IPS-18c (cell line): ENCODE measurements around the gene ADAT3.
A peak's percentile ranks its signal among the peaks of the same experiment; 100 is the strongest.
"Not testable (repeated sequence)": the region's sequence is repeated elsewhere in the genome, so short reads cannot be mapped to it uniquely, and the experiment has no call there.

Experiments used
- H3K4me3 ChIP-seq: 2 replicates; pipeline ENCODE4 v1.7.0; 2013; ENCODE audit warnings: low read depth, mild to moderate bottlenecking, low read length, moderate library complexity; ENCODE audit not compliant: insufficient read depth
- H3K9me3 ChIP-seq: one replicate; pipeline ENCODE4 v1.6.1; 2013; ENCODE audit warnings: mild to moderate bottlenecking, low read length, moderate library complexity; ENCODE audit not compliant: control insufficient read depth, insufficient read depth

Gene ADAT3

DNA sequence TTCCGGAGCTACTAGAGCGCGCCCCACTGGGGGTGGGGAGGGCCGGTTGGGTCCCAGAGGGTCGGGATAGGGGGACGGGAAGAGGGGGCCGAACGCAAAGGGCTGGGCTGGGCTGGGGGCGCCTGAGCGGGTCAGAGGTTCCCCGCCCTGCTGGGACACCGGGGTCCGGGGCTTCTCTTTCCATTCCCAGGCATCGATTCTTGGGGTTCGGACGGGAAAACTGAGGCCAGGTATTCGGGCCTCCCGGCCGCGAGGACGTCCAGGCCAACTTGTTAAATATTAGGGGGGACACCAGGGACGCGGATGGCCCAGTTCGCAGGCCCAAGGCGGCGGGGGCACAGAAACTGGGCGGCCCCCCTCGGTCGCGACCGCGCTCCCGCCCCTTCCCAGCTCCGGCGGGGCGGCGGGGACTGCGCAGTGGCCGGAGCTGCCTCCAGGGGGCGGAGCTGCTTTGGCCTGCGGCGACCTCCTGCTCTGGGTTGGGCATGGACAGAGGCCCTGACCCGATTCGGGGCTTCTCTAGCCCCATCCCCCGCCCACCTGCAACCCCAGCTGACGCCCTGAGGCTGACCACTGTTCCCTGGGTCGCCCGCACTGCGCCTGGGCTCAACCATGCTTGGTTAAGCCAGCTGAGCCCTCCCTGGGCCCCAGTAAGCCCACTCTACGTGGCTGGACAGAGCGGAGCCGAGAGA lies 40.6 kb upstream of the ADAT3 start:
- H3K4me3 ChIP-seq = peak overlapping the region; percentile 76
- no peaks in the 10 kb centered on the region for H3K9me3 ChIP-seq

GRCh38 chr19:1865172-1866010 lies 39.8 kb upstream of the ADAT3 start:
- H3K9me3 ChIP-seq = no peaks in the 10 kb centered on the region
- H3K4me3 ChIP-seq = peak overlapping the region; percentile 76

GRCh38 chr19:1866693-1867348 lies 38.4 kb upstream of the ADAT3 start:
- no peak overlapping the region for H3K4me3 ChIP-seq
- no peaks in the 10 kb centered on the region for H3K9me3 ChIP-seq

DNA sequence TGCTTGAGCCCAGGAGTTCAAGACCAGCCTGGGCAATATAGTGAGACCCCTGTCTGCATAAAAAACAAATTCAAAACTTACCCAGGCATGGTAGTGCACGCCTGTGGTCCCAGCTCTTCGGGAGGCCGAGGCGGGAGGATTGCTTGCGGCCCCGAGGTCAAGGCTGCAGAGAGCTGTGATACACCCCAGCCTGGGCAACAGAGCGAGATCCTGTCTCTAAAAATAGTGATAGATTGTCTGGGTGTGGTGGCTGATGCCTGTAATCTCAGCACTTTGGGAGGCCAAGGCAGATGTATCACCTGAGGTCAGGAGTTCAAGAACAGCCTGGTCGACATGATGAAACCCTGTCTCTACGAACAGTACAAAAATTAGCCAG lies 37.9 kb upstream of the ADAT3 start:
- Histone ChIP-seq H3K4me3 (no peak overlapping the region), H3K9me3 (no peaks in the 10 kb centered on the region)

DNA sequence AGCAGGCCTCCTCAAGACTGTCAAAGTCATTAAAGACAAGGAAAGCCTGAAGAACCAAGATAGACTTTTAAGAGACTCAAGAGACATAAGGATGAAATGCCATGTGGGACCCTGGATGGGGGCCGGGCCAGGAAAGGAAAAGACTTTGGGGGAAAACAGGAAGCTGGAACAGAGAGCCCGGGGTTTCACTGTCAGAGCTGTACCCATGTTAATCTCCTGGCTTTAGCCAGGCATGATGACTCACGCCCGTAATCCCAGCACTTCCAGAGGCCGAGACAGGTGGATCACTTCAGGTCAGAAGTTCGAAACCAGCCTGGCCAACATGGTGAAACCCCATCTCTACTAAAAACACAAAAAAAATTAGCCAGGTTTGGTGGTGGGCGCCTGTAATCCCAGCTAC lies 36.2 kb upstream of the ADAT3 start:
- H3K9me3 ChIP-seq = no peaks in the 10 kb centered on the region
- no peak overlapping the region for H3K4me3 ChIP-seq

GRCh38 chr19:1871140-1871597 lies 34.0 kb upstream of the ADAT3 start:
- Histone ChIP-seq H3K9me3 (no peaks in the 10 kb centered on the region), H3K4me3 (no peak overlapping the region)

GRCh38 chr19:1871630-1872029 lies 33.6 kb upstream of the ADAT3 start:
- H3K4me3 ChIP-seq = no peak overlapping the region
- H3K9me3 ChIP-seq = no peaks in the 10 kb centered on the region

DNA sequence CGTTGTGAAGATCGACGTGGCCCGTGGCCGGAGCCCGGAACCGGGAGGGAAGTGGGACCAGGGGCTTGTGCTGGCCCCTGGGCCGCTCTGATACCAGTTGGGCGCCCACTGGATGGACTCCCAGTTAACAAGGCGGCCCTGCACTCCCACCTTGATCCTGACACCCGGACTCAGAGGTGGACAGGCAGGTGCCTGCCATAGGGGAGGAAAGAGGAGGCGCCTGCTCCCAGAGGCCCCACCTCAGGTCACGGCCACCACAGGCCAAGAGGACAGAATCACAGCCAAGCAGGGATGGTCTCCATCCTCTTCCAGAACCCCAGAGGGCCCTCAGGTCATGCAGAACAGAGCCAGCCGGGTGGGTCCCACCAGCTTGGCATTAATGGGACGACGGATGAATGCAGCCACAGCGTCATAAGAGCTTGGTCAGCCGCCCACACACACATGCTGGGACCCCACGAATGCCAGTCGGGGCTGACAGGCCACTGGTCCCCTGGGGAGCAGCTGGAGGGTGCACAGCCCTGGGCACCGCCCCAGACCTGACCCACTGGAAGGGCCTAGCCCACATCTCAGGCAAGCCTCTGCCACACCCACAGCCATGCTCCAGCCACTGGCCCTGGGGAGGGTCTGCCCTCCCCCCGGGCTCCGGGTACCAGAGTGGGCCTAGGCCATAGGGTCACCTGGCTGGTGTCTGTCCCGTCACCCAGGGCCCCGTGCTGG lies 32.2 kb upstream of the ADAT3 start:
- Histone ChIP-seq H3K4me3 (no peak overlapping the region), H3K9me3 (no peaks in the 10 kb centered on the region)

DNA sequence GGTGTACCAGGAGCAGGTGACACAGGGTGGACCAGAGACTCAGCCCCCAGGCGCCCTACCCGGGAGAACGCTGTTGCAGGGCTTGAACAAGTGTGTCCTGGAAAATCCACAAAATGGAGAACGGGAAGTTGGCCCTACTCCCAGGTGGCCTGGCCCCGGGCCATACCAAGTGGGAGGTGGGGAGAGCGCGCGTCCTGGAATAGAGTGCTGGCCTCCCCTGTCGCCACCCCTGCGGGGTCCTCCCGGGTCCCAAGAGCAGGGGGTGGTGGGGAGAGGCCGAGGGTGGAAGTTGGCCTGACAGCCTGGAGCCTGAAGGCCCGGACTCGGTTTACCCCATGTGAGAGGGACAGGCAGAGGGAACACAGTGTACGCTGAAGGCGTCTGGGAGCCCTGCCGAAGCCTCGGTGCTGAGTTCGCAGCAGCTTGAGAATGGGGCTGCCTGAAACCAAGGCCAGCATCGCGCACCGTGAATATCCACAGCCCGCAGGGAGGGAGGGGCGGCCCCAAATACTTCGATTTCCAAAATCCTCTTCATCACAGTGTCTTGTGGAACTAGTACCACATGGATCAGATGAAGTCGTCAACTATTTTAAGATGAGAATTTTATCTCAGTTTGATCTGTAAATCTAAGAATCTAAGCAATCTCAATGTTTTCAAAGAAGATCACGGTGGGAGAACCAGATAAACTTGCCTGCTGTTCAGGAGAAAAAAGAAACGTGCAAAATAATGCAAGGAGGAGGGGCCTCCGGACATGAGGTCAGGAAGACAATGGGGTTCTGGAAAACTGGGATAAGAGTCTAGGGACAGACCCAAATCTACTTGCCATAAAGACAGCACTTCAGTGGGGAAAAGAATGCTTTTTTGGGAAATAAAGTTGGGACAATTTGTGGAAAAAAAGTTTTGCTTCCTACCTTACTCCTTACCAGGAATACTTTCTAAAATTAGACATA lies 31.4 kb upstream of the ADAT3 start:
- Histone ChIP-seq H3K4me3 (no peak overlapping the region), H3K9me3 (no peaks in the 10 kb centered on the region)

- H3K4me3 ChIP-seq = peak overlapping the region; percentile 98
- H3K9me3 ChIP-seq = no peaks in the 10 kb centered on the region
Measured at GRCh38 chr19:1874554-1875185, 30.5 kb upstream of the ADAT3 start.

DNA sequence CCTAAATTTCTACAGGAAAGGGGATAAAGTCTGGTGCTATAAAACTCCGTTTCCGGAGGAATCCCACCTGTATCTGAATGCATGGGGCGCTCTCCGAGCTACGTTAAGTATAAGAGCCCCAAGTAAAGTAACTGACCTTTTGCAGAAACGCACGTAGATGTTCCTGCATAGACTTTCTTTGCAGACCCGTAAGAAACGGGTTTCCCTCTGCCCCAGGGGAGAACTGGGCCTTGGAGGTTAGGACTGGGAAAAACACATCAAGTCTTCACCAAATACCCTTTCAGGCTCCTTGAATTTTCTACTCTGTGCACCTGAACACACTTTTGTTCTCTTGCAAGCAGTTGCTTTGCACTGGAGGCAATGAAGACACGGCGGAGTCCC lies 29.9 kb upstream of the ADAT3 start:
- not testable (repeated sequence) for H3K9me3 ChIP-seq
- H3K4me3 ChIP-seq = peak overlapping the region; percentile 98

GRCh38 chr19:1875646-1876495 lies 29.3 kb upstream of the ADAT3 start:
- no peaks in the 10 kb centered on the region for H3K9me3 ChIP-seq
- peak overlapping the region; percentile 98 for H3K4me3 ChIP-seq

DNA sequence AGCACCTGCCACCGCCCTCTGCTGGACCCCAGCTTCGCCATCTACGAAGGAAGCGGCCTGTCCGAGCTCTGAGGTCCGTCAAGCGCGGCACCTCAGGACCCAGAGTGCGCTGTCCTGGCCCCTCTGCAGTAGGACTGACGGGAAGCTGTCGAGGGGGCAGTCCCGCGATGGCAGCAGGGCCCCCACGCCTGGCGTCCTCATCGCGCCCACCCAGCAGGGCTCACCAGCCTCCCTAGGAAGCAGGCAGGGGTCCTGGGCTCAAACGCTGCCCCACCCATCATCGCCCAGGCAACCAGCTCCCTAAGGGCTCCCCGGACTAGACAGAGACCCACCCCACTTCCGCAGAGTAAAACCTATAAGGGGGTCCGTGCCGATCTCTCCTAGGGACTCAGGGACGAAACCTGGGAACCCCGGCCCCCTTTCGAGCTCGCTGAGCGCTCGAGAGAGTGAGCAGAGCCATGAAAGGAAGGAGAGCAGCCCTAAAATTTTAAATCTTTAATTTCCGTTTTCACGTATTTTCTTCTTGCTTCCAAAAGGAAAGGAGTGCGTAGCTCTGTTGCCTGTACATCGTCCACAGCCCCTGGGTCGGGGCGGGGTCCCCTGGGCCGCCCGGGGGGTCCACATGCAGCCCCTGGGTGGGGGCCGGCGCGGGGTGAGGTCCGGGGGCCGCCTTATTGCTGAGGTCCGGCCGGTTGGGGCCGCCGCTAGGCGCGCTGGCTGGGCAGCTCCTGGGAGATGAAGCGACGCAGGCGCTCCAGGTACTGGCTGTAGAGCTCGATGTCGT lies 28.5 kb upstream of the ADAT3 start:
- not testable (repeated sequence) for H3K9me3 ChIP-seq
- peak overlapping the region; percentile 98 for H3K4me3 ChIP-seq

- not testable (repeated sequence) for H3K4me3 ChIP-seq, H3K9me3 ChIP-seq
Measured at GRCh38 chr19:1877280-1877660, 27.9 kb upstream of the ADAT3 start.

DNA sequence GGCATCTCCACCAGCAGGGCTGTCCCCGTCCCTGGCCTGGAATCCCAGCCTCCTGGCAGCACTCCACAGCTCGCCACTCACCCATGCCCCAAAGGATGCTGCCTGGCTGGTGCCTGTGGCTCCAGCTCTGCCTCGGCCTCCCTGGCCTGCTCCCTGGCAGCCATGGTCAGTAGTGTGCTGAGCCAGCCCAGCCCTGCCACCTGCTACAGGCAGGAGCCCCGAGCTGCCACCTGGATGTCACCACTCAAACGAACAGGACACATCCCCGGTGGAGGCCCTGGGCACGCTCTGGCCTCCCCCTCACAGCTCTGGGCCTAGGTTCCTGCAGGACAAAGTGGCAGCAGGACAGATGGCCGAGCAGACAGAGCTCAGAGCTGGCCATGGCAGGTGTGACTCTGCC lies 26.6 kb upstream of the ADAT3 start:
- H3K9me3 ChIP-seq = not testable (repeated sequence)

More for the DNA sequence above, 26.6 kb upstream of the ADAT3 start:
- H3K4me3 ChIP-seq = not testable (repeated sequence)
